T1000 (cell line): ENCODE results near the gene TLE6.
"Not testable (repeated sequence)": the region's sequence is repeated elsewhere in the genome, so short reads cannot be mapped to it uniquely, and the experiment has no call there.

Experiments
- DNase-seq: peaks from one replicate; lab custom pipeline; 2025; ENCODE audit warnings: mixed read lengths; lab: John Stamatoyannopoulos, UW

Gene TLE6

GRCh38 chr19:3029065-3029923 is 51.9 kb downstream of the TLE6 start, which contains the start of gene TLE2:
TLE2 (minus strand) TSS chr19:3029280; CDS start chr19:3028904, 376 bp downstream.
- DNase-seq, result no peak

DNA sequence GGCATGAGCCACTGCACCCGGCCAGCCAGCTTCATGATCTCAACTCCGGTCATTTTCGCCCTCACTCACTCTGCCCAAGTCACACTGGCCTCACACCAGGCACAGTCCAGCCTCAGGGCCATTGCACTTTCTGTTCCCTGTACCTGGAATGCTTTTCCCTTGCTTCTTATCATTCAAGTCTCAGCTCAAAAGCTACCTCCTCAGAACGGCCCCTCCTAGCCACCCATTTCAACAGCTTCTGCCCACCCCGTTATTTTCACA is 54.2 kb downstream of the TLE6 start:
- no peak for DNase-seq

DNA sequence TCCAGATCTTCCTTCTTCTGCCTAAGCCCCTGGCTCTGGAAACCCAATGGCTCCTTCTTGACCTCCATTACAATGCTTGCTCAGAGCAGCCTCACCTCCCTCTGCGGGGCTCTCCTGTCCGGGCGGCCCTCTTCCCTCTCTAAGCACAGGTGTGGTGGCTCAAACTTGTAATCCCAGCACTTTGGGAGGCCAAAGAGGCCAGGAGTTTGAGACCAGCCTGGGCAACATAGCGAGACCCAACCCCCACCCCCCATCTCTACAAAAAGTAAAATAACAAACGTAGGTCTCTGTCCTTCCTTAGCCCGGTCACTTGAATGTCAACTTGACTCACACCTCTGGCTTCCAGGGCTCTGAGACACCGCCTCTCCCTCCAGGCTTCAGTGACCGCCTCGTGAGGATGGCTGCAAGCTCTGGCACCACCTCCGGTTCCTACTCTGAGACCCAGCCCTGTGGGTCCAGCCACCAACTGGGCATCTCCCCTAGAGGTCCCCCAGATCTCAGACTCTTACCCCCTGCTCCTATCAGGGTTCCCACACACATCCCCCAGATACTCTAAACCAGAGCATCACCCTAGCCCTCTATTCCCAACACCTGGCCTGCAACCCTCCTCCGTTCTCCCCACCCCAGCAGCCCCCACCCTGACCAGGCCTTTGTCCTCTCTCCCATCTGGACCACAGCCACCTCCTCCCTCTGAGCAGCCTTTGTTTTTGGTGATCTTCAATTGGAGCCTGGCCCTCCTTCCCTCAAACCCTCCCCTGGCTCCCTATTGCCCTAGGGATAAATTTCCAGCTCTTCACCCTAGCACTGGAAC is 56.4 kb downstream of the TLE6 start:
- no peak for DNase-seq

DNA sequence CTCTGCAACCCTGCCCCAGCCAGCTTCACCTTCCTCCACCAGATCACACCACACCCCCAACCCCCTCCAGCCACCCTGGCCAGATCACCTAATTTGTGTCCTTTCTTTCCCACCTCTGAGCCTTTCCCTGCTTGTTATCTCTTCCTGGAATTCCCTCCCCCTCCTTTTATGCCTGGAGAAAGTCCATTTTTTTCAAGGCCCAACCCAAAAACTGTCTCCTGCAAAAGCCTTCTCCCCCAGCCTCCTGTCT is 57.0 kb downstream of the TLE6 start:
- DNase-seq, result no peak

DNA sequence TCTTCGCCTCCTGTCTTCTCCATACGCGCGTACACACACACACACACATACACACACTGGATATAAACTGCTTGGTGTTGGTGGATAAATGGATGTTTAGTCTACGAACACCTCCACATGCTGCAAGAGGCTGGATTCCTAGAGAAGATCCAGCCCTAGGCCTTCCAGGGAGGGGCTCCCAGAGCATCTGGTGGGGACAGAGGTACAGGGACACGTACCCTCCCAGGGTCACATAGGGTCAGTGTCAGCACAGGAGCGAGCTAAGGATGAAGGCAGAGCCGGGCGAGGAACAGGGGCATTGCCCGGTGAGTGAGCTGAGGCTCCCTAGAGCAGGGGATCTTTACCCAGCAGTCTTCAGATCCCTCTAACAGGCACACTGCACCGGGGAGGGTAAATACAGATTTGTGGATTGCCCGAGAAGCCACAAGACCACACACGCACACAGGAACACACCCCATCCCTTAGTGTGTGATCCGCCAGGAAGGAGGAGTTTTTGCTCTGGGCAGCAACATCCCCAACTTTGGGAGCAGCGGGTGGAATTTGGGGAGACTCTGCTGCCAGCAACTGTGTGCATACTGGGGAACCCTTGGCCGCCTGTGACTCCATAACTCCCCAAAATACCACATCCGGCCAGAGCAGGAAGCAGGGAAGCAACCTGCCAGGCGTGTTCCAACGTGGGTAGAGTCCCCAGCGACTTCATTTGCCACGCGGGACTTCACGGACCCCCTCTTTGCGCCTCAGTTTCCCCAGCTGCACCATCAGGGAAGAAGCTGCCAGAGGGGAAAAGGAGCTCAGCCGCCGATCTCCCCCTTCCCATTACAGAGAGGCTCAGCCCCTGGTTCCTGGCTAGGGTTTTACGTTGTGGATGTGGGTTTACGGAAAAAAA is 57.5 kb downstream of the TLE6 start:
- no peak for DNase-seq

- peak; percentile 93 for DNase-seq
Observed at GRCh38 chr19:3035542-3036118, 58.3 kb downstream of the TLE6 start.

DNA sequence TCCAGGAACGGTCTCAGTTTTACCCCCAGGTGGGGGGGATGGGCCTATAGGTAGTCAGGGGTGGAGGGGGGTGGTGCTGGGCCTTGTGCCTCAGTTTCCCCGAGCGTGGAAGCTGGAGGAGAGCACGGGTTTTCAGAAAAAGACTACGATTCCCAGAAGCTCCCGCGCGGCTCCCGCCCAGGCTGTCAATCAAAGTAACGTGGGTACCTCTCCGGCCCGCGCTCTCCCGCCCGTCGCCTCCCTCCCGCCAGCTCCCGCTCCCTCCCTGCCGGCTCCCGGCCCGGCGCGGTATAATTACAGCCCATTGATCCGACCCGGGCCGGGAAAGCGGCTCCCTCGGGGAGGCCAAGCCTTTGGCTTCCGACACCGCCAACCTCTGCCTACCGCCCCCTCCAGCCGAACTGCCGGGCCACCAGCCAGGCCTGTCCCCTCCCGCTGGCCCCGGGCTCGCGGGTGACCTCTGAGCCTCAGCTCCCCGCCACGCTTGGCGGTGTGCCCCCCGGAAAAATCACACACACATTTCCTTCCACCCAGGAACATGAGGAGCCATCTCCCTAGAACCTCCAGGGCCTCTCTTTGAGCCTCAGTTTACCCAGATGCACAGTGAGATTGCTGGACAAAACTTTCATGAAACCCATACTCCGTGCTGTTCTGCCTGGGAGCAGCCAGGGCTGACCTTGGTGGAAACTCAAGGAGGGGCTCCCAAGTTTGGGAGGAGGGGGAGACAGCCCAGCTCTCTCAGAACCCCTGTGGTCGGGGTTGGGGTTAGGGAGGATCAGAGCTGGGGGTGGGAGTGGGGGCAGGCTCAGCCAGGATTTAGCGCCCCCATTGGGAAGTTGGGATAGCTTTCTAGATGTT is 59.0 kb downstream of the TLE6 start:
- DNase-seq, result peak; percentile 72

DNA sequence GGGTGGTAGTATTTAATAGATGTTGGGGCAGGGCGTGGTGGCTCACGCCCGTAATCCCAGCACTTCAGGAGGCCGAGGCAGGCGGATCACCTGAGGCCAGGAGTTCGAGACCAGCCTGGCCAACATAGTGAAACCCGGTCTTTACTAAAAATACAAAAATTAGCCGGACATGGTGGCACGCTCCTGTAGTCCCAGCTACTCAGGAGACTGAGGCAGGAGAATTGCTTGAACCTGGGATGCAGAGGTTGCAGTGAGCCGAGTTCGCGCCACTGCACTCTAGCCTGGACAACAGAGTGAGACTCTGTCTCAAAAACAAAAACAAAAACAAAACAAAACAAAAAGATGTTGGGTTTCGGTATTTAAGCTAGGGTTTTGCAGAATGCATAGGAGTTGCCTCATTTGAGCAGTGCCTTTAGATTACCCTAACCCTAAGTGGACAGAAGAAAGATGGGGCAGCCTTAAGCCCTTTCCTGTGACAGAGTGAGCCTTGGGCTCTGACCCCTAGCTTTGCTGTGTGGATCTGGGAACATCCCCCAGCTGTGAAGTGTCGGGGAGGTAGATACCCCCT is 59.7 kb downstream of the TLE6 start:
- not testable (repeated sequence) for DNase-seq

GRCh38 chr19:3038214-3038613 is 60.9 kb downstream of the TLE6 start:
- no peak for DNase-seq

- no peak for DNase-seq
Observed at GRCh38 chr19:3039125-3039524, 61.8 kb downstream of the TLE6 start.

DNA sequence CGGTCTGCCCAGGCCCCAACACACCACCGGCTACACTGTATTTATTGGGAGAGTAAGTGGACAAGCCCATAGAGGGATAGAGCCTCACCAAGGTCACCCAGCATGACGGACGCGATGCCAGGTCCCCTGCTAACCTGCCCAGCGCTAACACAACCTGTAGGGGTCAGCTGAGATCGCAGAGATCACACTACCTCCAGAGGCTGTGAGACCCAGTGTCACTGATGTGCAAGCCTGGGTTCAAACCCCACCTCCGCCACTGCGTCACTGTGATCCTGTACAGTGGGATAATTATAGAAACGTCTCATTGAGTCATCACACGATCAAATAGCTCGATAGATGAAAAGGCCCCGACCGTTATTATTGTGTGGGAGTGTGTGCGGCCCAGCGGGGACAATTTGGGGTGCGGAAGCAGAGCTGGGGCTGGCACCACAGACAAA is 62.3 kb downstream of the TLE6 start:
- DNase-seq, result no peak

DNA sequence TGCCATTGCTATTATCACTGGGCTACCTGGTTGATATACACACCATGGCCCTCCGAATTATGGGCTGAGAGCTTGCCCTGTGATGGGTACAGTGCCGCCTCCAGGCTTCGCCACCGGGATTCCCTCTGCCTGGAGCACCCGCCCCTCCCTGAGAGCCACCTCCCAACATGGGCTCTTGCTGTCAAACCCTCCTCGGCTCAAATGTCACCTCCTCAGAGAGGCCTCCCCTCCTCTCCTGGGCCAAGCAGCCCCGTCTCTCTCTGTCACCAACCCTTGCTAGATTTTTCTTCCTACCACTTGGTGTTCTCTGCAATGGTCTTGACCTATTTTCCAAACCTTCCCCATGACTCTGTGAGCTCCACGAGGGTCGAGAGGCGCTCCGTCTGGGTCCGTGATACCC is 64.0 kb downstream of the TLE6 start:
- DNase-seq, result no peak

- DNase-seq, result no peak
Observed at GRCh38 chr19:3041761-3042620, 64.6 kb downstream of the TLE6 start.

DNA sequence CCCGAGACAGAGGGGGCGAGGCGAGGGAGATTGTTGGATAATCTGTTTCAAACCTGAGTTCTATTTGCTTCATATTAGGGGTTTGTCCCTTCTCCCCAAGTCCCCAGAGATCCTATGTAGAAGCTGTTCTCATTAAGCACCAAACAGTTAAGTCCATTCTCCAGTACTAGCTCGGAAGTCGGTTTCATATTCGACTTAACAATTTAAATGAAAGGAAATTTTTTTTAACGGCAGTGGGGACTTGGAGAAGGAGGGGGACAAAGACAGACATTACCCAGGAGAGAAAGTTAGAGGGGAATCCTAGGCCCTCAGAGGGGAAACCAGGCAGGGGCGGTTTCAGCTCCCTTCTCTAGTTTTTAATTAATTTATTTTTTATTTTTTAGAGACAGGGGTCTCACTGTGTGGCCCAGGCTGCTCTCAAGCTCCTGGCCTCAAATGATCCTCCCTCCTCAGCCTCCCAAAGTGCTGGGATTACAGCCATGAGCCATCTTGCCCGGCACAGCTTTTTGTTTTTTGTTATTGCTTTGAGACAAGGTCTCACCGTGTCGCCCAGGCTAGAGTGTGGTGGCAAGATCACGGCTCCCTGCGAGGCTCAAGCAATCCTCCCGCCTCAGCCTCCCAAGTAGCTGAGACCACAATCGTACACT is 65.4 kb downstream of the TLE6 start:
- no peak for DNase-seq
